ENCODE results near the gene SCMH1.
"Not testable (repeated sequence)": the region's sequence is repeated elsewhere in the genome, so short reads cannot be mapped to it uniquely, and the experiment has no call there.

Gene SCMH1

DNA sequence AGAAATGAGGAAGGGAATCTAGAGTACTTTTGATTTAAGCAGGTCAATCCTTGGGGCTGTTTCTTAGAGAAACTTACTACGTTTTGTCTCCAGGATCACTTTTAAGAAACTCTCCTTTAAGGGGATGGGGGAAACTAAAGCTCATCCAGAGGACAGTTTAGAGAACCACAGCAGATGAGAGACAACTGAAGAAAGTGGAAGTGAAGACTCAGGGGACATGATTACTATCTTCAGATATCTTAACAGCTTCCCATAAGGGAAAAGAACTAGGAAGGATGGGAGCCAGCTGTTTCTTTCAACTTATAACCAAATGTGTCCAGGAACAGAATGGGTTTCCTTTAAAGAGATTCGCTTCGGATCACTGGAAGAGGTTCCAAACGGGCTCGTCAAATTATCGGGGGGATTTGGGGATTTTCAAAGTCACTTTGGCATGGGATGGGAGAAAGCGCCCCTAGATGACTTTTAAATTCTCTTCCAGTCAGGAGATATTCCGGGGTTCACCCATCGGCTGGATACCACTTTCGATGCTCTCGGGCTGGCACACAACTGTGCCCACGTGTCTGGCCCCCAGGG, 1.2 kb downstream of the SCMH1 start:
- FAIRE-seq (no peak), DNase-seq (ENCODE audit: insufficient read length, low spot score) (no peak)
- TF ChIP-seq POU2F2 (IDR thresholded peaks at IDR 0.05; ENCODE audit: low read depth, low read length) (no peak), SPI1 (IDR thresholded peaks at IDR 0.05; ENCODE audit: low read depth, low read length) (peak; percentile 51; the same call in 1 of the 2 replicates), POLR2AphosphoS5 (IDR thresholded peaks at IDR 0.05; ENCODE audit: low read depth, low read length) (no peak), TAF1 (IDR thresholded peaks at IDR 0.05; ENCODE audit: low read depth, low read length) (no peak), PAX5 (IDR thresholded peaks at IDR 0.05; ENCODE audit: insufficient read depth, low read length, severe bottlenecking) (no peak), POLR2A (IDR thresholded peaks at IDR 0.05; ENCODE audit: low read depth, low read length) (no peak)

DNA sequence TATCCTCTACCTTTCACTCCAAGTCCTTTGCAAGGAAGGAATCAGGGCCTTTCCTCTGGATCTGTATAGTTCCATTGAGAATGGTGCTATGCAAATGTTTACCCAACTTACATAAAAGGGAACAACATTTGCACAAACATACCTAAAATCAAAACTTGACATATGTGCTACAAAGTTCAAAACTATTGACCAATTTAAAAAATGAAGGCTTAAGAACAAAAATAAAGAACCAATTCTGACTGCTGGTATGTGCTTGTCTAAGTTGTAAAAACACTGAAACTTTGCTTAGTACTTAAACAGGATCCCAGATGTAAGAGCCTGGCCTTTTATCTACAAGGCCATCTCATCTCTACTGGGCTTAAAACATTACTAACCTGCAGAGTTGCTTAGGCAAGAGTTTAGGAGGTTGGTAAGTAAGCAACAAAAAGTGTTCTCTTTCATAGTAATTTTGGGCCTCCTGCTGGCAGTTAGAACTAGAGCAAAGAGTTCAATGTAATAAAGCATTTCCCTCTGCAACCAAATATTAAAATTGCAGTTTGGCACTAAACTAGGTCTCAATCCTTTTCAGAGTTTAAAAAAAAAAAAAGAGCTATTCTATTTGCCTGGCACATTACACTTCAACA, 2.0 kb downstream of the SCMH1 start:
- TF ChIP-seq TAF1 (IDR thresholded peaks at IDR 0.05; ENCODE audit: low read depth, low read length) (no peak), POLR2A (IDR thresholded peaks at IDR 0.05; ENCODE audit: low read depth, low read length) (no peak), POLR2AphosphoS5 (IDR thresholded peaks at IDR 0.05; ENCODE audit: low read depth, low read length) (no peak), SPI1 (IDR thresholded peaks at IDR 0.05; ENCODE audit: low read depth, low read length) (no peak), PAX5 (IDR thresholded peaks at IDR 0.05; ENCODE audit: insufficient read depth, low read length, severe bottlenecking) (no peak), POU2F2 (IDR thresholded peaks at IDR 0.05; ENCODE audit: low read depth, low read length) (no peak)
- peak; percentile 66 for FAIRE-seq
- DNase-seq (ENCODE audit: insufficient read length, low spot score), result no peak

DNA sequence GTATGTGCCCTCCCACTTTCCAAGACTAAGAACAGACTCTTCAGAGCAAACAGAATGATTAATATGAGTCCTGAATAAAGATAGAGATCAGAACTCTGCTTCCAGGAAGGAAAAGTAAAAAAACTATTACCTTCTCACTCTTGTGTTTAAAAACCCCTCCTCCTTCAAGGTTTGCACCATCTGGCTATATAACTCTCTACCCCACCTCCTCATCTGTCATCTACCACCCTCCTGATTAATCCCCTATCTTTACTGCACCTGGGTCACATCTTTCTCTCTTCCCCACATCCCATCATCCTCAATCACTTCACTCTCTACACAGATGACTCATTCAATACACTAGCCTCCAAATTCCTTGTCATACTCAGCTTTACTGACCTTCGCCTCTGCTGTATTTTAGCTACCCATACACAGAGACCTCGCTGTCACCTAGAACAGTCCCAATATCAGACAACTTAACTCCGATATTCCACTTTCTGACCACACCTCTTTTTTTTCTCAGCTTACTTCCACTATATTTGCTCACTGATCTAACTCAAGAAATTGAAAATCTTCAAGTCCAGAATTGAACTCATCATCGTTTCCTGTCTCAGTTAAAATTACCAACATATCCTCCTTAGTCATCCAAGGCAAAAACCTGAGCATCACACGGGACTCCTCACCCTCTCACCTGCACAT, 3.7 kb downstream of the SCMH1 start:
- FAIRE-seq (peak; percentile 31), DNase-seq (ENCODE audit: insufficient read length, low spot score) (no peak)
- TF ChIP-seq POU2F2 (IDR thresholded peaks at IDR 0.05; ENCODE audit: low read depth, low read length) (no peak), TAF1 (IDR thresholded peaks at IDR 0.05; ENCODE audit: low read depth, low read length) (no peak), POLR2AphosphoS5 (IDR thresholded peaks at IDR 0.05; ENCODE audit: low read depth, low read length) (no peak), POLR2A (IDR thresholded peaks at IDR 0.05; ENCODE audit: low read depth, low read length) (no peak), PAX5 (IDR thresholded peaks at IDR 0.05; ENCODE audit: insufficient read depth, low read length, severe bottlenecking) (no peak), SPI1 (IDR thresholded peaks at IDR 0.05; ENCODE audit: low read depth, low read length) (no peak)

DNA sequence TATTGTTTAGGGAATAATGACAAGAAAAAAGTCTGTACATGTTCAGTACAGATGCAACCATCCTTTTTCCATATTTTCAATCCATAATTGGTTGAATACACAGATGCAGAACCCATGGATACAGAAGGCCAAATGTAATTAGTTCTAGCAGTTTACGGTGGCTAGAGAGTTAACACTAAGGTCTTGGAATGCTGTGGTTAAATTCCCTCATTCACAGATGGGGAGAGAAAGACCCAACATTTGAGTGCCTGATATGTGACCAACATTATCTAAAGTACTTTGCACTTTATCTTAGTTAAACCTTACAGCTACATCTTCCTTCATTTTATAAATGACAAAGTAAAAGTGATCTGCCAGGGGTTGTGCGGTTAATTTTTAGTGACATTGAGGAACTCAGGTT, 5.3 kb downstream of the SCMH1 start:
- no peak for FAIRE-seq
- TF ChIP-seq POU2F2 (IDR thresholded peaks at IDR 0.05; ENCODE audit: low read depth, low read length) (no peak), POLR2A (IDR thresholded peaks at IDR 0.05; ENCODE audit: low read depth, low read length) (no peak), POLR2AphosphoS5 (IDR thresholded peaks at IDR 0.05; ENCODE audit: low read depth, low read length) (no peak)
- DNase-seq (ENCODE audit: insufficient read length, low spot score), result no peak

DNA sequence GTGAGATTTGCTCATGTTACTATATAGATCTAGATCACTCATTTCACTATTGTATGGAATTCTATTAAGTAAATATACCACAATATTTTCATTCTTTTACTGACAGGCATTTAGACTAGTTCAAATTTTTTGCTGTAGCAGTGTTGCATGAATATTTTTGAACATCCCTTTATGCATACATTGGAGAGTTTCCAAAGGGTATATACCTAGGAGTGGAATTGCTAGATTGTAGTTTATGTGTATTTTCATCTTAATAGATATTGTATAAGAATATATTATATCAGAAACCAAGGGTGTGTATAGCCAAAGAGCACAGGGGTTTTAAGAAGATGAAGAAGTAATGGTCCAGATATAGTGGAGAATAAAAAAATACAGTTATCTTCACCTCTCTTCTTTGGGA, 6.2 kb downstream of the SCMH1 start:
- no peak for DNase-seq (ENCODE audit: insufficient read length, low spot score)
- no peak for TF ChIP-seq PAX5 (IDR thresholded peaks at IDR 0.05; ENCODE audit: insufficient read depth, low read length, severe bottlenecking)
- no peak for TF ChIP-seq TAF1 (IDR thresholded peaks at IDR 0.05; ENCODE audit: low read depth, low read length)
- TF ChIP-seq POU2F2 (IDR thresholded peaks at IDR 0.05; ENCODE audit: low read depth, low read length), result no peak
- TF ChIP-seq POLR2AphosphoS5 (IDR thresholded peaks at IDR 0.05; ENCODE audit: low read depth, low read length), result no peak
- no peak for TF ChIP-seq POLR2A (IDR thresholded peaks at IDR 0.05; ENCODE audit: low read depth, low read length)
- TF ChIP-seq SPI1 (IDR thresholded peaks at IDR 0.05; ENCODE audit: low read depth, low read length), result no peak
- no peak for FAIRE-seq

DNA sequence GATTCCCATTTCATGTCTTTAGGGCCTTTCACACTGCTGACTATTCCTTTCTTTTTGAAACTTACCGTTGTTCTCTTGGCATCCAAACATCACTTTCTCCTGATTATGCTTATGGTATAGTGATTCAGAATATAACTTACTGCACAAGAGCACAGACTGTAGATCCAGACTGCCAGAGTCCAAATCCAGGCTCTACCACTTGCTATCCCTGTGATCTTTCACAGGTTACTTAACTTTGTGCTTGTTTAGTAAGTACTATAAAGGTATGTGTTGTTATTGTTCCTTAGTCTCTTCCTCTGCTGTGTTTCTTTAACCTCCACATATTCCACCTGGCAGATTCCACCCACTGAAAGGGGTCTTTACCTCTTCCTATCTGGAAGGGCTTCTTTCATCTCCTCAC, 8.4 kb downstream of the SCMH1 start:
- FAIRE-seq (no peak), DNase-seq (ENCODE audit: insufficient read length, low spot score) (no peak)
- TF ChIP-seq PAX5 (IDR thresholded peaks at IDR 0.05; ENCODE audit: insufficient read depth, low read length, severe bottlenecking) (no peak), POLR2A (IDR thresholded peaks at IDR 0.05; ENCODE audit: low read depth, low read length) (no peak)

DNA sequence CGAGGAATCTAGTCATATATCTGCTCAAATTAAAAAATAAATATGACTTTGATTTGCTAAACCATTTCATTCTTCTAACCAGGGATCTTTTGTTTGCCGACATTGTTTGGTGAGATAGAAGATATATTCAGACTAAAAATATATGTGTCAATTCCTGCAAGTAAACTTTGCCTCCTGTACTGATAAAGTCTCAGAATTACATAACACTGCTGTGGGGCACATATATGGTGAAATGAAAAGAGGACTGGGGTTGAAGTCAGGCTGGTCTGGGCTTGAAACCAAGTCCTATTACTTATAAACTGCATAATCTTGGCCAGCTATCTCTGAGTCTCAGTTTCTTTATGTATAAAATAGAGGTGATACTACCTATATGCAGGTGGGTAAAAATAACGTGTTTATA, 9.8 kb downstream of the SCMH1 start:
- no peak for DNase-seq (ENCODE audit: insufficient read length, low spot score)
- no peak for FAIRE-seq
- no peak for TF ChIP-seq POU2F2 (IDR thresholded peaks at IDR 0.05; ENCODE audit: low read depth, low read length)
- no peak for TF ChIP-seq SPI1 (IDR thresholded peaks at IDR 0.05; ENCODE audit: low read depth, low read length)
- no peak for TF ChIP-seq POLR2AphosphoS5 (IDR thresholded peaks at IDR 0.05; ENCODE audit: low read depth, low read length)
- no peak for TF ChIP-seq PAX5 (IDR thresholded peaks at IDR 0.05; ENCODE audit: insufficient read depth, low read length, severe bottlenecking)

DNA sequence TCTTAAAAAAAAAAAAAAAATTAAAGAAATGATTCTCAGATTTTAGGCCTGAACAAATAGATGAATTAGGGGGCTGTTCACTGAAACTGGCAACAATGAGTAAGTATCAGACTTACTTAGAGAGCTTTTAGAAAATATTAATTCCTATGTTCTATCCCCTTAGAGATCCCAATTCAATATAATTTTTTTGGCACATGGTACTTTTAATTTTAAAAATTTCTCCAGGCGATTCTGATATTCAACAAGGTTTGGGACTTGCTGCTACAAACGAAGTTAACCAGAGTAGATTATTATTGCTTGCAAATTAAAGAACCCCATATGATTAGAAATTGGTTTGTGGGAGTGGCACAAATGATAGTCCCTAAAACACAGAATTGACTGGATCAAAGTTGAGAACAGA, 11.4 kb downstream of the SCMH1 start:
- DNase-seq (ENCODE audit: insufficient read length, low spot score), result no peak
- TF ChIP-seq TAF1 (IDR thresholded peaks at IDR 0.05; ENCODE audit: low read depth, low read length), result no peak
- TF ChIP-seq POU2F2 (IDR thresholded peaks at IDR 0.05; ENCODE audit: low read depth, low read length), result no peak
- no peak for TF ChIP-seq PAX5 (IDR thresholded peaks at IDR 0.05; ENCODE audit: insufficient read depth, low read length, severe bottlenecking)
- no peak for TF ChIP-seq POLR2AphosphoS5 (IDR thresholded peaks at IDR 0.05; ENCODE audit: low read depth, low read length)
- TF ChIP-seq POLR2A (IDR thresholded peaks at IDR 0.05; ENCODE audit: low read depth, low read length), result no peak
- TF ChIP-seq SPI1 (IDR thresholded peaks at IDR 0.05; ENCODE audit: low read depth, low read length), result no peak
- FAIRE-seq, result no peak

DNA sequence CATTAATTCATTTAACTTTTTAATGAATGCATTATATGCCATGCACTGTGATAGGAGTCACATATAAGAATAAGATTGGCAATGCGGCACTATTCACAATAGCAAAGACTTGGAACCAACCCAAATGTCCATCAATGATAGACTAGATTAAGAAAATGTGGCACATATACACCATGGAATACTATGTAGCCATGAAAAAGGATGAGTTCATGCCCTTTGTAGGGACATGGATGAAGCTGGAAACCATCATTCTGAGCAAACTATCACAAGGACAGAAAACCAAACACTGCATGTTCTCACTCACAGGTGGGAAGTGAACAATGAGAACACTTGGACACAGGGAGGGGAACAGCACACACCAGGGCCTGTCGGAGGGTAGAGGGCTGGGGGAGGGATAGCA, 12.9 kb downstream of the SCMH1 start:
- FAIRE-seq; DNase-seq (ENCODE audit: insufficient read length, low spot score): not testable (repeated sequence)

DNA sequence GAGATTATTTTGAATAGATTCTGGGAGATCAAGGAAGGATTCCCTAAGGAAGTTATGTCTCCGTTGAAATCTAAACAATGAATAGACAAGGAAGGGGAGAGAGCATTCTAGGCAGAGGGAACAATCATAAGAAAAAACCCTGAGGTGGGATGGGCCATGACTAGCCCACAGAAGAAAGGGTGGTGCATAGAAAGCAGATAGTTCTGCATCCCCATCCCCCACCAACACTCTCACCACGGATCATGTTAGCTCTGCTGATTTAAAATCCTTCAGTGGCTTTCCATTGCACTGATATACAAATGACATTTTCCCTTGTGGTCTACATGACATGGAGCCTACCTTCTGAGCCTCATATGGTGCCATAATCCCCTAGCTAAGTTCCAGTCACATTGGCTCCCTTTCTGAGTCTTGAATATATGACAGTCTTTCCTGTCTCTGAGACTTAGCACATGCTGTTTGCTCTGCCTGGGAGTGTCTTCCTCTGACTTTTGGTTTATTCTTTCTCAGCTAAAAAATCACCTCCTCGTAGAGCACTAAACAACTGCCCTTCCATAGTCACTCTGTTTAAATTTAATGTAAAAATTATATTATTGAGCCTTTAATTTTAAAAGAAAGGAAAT, 15.2 kb downstream of the SCMH1 start:
- no peak for TF ChIP-seq POLR2AphosphoS5 (IDR thresholded peaks at IDR 0.05; ENCODE audit: low read depth, low read length)
- TF ChIP-seq PAX5 (IDR thresholded peaks at IDR 0.05; ENCODE audit: insufficient read depth, low read length, severe bottlenecking), result no peak
- no peak for TF ChIP-seq TAF1 (IDR thresholded peaks at IDR 0.05; ENCODE audit: low read depth, low read length)
- no peak for TF ChIP-seq POLR2A (IDR thresholded peaks at IDR 0.05; ENCODE audit: low read depth, low read length)
- TF ChIP-seq POU2F2 (IDR thresholded peaks at IDR 0.05; ENCODE audit: low read depth, low read length), result no peak
- no peak for TF ChIP-seq SPI1 (IDR thresholded peaks at IDR 0.05; ENCODE audit: low read depth, low read length)
- FAIRE-seq, result peak; percentile 33
- no peak for DNase-seq (ENCODE audit: insufficient read length, low spot score)
